C1 segment of cervical spinal cord (tissue), 14 donors: ENCODE measurements around the gene CANT1.

Experiments
- DNase-seq, 14 donors: peaks; one replicate each; lab custom pipeline; 2025; lab: John Stamatoyannopoulos, UW

Gene CANT1

DNA sequence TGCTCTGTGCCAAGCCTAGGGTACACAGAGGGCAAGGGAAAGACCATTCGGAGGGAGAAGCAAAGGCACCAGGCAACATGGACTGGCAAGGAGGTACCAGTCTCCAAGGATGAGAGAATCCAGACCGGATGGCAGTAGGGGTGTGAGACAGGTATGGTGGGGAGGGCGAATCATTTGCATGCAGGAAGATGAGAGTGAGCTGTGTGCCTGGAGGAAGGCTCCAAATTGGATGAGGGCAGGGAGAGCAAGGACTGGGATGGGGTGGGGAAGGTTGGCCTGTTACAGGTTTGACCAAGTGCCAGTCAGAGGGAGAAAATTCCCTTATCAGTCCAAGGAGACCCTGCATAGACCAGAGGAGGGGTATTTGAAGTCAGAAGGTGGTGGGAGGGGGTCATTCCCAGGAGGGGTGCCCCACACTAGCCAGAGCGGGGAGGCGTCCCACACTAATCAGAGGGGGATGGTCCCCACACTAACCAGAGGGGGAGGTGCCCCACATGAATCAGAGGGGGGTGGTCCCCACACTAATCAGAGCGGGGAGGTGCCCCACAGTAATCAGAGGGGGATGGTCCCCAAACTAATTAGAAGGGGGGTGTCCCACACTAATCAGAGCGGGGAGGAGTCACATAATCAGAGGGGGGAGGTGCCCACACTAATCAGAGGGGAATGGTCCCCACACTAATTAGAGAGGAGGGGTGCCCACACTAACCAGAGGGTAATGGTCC is 737 bp downstream of the CANT1 start:
- DNase-seq = no peak

DNA sequence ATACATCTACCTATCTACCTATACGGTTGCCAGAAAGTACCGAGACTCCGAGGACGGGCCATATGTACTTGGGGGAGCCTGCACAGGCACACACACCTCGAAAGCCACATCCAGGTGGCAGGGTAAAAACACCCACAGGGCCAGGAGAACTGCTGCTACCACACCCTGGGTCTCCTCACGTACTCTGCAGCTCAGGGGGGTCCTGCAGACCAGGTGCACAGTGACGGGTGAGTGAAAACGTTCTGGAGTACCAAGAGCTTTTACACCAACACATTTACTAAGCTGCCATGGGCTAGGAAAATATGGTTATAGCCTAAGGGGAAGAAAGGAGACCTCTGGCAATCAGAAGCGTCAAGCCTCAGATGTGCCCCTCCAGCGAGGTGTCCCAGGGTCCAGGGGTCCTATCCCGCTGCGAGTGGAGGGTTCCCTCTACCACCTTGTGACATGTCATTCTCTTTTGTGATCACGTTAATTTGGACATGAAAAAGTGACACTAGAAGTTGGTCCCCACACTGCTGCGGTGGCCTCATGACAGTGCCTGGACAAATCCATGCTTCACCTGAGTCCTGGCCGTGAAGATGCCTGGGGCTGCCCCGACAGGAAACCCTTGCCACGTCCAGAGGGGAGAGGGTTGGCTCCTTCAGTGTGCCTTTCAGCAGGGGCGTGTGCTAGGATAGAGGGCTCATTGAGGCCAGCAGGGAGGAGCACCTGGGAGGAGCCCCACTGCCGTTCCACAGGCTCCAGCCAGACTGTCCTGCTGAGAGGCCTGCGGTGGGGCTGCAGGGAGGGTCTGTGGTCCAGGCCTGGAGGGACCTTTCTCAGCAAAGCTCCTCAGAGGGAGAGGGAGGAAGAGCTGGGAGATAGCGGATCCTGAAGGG is 1.8 kb downstream of the CANT1 start:
- DNase-seq = no peak

DNA sequence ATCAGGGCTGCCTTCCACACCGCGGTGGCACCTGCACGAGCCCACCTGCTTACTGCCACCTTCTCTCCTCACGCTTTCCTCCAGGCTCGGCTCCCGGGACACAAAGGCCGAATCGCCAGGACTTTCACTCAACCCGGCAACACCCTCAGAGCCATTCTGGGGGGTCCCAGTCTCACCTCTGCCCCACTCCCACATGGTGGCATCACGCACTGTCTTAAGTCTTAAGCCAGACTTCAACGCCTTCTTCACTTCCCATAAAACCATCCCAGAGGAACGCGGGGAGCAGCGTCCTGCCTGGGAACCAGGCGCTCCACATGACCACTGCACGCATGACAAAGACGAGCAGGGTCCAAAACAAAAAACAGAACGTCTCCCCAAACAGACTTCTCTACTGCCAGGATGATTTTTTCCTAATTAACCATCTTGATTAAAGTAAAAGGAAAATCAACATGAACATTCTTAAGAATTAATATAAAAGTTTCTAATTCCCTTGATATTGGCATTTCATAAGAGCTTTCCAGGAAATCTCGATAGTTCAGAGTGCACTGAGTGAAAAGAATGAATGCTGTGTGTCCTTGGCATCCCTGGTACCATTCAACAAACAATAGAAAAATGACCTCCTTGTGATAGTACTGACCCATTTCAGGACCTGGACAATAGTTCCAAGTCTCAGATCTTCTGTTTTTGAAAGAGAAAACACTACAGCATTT is 2.6 kb downstream of the CANT1 start:
- no peak for DNase-seq

DNA sequence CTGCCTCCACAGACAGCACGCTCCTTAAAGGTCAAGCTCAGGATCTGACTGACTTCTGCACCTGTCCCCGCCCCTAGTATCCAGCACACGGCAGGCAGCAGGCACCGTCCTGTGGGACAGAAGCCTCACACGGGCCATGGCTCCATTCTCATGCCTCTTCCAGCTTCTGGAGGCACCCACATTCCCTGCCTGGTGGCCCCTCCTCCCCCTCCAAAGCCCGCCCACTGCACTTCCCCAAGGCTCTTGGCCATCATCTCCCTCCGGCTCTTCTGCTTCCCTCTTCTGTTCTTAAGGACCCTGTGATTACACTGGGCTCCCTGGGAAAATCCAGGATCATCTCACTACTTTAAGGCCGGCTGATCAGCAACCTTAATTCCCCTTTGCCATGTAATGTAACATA is 3.5 kb downstream of the CANT1 start:
- DNase-seq = no peak

DNA sequence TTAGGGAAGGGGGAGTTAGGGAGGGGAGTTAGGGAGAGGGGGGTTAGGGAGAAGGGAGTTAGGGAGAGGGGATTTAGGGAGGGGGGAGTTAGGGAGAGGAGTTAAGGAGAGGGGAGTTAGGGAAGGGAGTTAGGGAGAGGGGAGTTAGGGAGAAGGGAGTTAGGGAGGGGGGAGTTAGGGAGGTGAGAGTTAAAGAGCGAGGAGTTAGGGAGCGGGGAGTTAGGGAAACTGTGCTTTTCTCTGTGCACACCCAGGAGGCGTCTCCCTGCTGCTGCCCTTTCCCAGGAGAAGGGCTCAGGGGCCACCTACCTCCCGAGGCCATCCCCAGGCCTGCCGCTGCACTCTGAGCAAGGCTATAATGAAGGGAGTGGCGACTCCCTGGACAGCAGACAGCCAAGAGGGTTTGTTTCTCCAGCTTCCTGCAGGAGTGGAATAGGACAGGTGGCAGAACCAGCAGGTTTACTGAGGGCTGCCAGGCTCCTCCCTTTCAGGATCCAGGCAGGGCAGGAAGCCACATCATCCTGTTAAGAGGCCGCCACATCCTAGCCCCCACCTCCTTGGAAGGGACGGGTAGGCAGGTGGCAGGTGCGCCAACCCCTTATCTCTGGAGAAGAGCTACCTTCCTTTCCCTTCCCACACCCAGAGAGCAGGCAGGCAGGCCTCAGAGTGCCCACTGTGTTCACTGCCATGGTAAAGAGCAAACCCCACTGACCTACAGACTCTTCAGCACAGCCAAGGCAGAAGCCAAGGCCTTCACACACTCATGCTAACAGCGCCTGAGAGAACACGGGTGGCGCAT is 4.3 kb downstream of the CANT1 start:
- DNase-seq = peak in 1 of 14 donors; percentile 89

DNA sequence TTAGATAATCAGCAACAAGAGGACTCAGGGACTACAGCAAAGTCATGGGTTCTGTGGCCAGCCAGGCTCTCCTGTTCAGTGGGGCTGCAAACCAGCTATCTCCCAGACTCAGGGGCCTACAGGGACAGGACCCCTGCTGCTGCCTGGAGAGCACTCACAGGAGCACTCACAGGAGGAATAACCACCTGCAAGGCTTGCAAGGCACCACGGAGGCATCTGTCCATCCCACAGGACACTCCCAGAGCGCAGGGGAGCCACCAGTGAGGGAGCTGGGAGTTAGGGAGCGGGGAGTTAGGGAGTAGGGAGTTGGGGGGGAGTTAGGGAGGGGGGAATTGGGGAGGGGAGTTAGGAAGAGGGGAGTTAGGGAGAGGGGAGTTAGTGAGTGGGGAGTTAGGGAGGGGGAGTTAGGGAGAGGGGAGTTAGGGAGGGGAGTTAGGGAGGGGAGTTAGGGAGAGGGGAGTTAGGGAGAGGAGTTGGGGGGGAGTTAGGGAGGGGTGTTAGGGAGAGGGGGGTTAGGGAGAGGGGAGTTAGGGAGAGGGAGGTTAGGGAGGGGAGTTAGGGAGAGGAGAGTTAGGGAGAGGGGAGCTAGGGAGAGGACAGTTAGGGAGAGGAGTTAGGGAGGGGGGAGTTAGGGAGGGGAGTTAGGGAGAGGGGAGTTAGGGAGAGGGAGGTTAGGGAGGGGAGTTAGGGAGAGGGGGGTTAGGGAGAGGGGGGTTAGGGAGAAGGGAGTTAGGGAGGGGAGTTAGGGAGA is 5.7 kb downstream of the CANT1 start:
- no peak for DNase-seq

DNA sequence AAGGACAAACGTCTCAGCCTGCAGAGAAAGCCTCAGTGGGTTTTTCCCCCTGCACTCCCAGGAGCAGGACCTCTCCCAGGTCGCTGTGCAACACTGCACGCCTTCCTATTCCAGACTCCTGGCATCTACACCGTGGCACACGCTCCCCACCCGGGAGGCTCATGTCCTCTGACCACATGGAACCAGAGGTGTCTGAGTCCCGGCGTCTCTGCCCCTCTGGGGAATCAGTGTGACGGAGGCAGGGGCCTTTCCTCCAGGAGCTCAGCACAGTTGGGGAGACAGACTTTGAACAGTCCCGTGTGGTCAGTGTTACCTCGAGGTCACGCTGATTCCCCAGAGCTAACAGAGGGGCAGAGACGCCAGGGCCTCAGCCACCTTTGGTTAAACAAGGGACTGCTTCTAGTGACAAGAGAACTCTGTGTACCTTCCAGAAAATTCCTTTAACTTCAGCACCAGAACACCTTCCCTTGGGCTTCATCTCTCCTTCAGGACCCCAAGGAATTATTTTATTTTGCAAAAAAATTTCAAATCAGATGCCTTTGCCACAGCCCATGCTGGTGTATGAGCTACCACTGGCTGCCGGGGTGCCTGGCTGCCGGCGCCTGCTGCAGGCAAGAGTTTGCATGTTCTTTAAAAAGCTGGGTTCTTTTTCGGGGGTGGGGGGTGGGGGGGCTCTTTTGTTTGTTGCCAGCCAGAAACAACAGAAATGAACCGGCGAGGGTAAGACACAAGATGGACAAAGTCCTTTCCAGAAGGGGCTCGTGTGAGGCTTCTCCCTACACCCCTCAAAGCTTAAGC is 6.6 kb downstream of the CANT1 start:
- no peak for DNase-seq

DNA sequence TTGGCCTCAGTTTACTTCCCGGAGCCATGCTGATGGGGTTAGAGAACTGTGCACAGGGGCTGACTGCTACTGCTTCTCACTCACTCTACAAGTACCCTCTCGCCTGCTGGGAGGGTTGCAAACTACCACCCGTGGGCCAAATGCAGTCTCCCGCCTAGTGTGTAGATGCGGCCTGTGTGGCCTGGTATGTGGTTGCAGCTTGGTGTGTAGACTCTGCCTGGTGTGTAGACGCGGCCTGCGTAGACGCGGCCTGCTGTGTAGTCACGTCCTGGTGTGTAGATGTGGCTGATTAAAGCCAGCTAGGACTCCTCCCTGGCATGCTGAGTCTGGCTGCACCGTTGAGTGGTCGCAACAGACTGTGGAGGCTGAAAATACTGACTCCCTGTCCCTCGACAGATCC is 7.3 kb downstream of the CANT1 start:
- no peak for DNase-seq

DNA sequence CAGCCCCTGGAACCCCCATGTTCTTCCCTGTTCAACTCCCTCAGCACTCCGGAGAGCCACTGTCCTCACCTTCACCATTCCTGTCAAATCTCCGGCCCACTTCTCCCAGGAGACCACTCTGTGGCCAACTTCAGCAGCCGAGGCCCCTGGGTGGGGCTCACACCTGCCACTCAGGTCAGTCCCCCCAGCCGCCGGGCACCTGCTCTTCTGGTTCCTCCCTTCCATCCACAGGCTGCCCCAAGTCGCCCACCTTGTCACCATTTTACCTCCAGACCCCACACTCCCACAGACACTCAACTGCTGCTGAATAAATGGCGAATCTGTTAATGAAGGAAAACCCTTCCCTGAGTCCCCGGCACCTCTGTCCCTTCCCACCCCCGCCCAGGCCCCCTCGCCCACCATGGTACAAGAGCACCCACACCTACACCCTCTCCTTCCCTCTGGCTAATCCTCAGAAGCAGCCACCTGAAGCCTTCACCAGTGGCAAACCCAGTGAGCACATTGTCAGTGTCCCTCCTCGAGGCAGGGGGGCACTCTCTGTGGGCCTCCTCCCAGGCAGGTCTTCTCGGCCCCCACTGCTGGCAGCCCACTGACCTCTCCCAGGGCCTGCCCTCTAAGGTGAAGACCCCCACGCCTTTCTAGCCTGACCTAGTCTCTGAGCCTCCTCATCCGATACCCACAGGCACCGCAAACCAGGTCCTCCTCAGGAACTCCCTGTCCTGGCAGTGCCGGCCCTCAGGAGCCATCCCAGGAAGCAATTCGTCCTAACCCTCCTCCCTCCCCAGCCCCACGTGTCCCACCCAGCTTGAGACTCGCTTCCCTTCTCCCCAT is 8.2 kb downstream of the CANT1 start:
- no peak for DNase-seq

DNA sequence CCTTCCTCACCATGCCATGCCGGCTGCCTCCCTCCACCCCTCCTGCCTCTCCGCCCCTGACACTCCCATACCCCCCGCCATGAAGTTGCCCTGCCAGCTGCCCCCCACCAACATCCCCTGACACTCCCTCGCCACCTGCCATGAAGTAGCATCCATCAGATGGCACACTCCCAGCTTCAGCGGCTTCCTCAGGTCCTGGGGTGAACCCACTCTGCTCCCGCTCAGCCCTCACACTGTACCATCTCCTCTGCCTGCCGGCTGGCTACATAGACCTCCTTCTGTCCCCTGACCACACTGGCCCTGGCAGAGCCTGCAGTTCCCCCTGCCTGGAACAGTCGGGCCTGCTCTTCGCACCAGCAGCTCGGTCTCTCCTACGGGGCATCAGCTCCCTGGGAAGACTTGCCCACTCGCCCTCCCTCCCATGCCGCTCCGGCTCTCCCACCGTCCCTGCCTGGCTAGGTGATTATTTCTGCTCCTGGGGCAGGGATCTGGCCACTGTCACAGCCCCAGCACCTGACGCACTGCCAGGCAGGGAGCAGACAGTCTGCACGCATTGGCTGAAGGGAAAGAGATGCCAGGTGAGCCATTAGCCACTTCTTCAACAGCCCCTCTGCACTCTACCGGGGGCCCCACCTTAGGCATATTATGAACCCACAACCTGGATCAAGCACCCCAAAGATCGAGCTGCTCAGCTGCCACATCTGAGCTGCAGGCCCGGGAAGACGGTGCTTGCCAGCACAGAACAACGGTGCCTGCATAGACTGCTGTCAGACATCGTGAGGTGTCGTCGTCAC is 9.0 kb downstream of the CANT1 start:
- DNase-seq = peak in 1 of 14 donors; percentile 66

DNA sequence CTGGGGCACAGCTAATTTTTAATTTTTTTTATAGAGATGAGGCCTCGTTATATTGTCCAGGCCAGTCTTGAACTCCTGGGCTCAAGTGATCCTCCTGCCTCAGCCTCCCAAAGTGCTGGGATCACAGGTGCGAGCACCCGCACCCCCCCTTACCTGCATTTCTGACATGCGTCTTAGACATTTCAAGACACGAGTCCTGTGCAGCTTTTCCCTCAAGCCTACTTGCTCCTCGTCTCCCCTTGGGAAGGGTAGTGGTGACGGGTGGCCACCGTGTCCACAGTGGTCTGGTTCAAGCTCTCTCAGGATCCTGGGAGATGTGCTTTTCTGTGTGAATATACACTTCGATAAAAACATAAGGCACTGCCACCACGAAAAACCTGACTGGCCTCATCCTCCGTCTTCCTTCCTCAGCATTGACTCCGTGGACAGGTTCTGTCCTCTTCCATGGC is 9.6 kb downstream of the CANT1 start:
- no peak for DNase-seq

DNA sequence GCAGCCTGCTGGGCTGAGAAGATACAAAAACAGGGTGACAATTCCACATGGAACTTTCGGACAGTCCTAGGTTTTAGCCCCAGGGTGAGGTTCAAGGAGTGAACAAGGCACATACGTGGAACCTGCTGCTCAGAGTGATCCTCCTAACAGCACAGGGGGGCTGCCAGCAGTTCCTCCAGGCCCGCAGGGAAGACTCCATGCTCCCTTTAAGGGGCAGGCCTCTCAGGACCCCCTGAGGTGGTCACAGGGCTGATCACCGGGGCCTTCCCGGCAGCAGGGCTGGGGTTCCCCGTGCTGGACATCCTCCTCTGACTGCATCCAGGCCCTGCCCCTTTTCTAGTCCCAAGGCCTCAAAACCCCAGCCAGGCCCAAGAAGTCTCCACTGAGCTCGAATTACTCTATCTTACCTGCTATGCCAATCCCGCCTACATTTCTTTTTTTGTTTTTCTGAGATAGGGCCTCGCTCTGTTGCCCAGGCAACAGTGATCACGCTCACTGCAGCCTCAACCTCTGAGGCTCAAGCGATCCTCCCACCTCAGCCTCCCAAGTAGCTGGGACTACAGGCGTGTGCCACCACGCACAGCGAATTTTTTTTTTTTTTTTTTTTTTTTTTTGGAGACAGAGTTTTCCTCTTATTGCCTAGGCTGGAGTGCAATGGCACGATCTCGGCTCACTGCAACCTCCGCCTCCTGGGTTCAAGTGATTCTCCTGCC is 10.4 kb downstream of the CANT1 start:
- DNase-seq = no peak

DNA sequence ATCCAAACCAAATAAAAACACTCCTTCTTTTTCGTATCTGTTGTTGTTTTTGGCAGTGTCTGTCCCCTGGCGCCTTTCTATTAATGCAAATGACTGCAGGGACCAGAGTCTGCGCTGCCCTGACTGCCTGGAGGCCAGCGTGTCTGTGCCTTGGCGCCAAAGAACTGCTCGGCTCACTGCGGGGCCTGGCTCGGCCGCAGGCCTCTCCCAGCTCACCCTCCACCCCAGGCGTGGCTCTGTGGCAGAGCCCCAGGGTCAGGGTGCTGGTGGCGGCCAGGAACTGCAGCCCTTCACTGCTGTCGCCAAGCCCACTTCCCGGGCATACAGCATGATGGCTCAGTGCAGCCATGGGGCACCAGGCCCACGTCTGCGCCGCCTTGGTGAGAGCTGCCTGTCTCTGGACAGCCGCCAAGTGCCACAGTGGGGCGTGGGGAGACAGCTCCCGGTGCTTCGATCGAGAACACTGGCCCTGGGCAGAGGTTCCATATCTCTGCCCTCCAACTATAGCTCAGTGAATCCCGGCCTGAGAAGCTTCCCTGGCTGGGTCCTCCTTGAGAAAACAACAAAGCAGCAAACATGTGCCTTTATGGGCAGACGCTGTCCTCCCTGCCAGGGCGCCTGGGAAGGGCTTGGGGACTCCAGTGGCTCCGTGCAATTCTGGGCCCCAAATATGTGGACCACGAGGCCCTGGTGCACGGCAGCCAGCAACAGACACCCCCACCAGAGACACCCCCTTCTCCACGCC is 11.1 kb downstream of the CANT1 start:
- DNase-seq = peak in 5 of 14 donors; percentile 18 to 58 (median 41)

DNA sequence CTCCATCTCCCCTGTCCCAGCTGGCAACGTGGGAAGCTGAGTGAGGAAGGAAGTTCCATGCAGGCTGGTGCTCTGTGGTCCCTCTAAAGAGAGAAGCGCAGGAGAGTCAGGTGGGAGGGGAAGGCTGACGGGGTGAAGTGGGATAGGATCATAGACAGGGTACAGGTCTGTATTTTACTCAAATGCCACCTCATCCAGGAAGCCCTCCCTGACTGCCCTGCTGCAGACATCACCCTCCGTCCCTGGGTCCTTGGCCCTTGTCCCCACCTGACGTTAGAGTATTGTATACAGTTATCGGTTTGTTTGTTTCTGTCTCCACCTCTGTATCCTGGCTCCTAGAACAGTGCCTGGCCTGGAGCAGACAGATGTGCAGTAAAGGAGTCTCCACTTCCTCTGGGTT is 11.7 kb downstream of the CANT1 start:
- no peak for DNase-seq

DNA sequence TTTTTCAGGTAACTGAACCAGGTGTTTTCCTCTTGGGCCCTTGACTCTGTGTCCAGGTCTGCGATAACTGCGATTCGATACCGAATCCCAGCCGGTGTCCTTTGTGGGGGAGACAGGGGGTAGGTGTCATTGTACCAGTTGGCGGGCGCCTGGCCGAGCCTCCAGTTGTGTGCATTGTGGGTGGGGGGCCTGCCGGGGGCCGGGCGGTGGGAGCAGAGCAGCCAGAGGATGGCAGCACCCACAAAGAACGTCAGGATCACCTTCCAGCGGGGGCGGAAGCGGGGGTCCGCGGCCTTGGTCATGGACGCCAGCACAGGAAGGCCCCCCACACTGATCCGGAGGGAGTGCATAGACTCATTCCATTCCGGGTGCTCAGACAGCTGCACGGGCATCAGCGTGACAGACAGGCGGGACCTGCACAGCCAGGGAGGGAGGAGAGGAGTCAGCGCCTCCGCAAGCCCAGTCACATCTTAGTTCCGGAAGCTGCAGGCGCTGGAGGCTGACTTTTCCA is 12.3 kb downstream of the CANT1 start:
- no peak for DNase-seq

DNA sequence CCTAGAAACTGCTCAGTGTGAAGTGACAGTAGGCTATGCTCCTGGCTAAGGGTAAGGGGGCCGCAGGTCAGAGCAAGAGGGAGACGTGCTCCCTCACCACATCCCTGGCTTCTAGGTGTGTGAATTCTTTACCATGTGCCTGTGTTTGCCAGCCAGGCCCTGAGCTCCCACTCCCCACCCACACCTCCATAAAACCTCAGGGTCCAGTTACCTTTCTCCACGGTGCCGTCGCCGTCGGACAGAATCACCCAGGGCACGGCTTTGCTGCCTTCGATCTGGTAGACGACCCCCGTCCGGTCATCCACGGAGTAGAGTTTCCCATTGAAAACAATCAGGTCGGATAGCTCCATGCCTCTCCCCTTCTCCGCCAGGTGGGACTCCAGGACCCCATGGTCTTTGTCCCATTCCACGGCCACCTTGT is 12.8 kb downstream of the CANT1 start:
- no peak for DNase-seq
